HG03378 (cell line): ENCODE measurements around the gene ATXN7L3.
"Not testable (repeated sequence)": the region's sequence is repeated elsewhere in the genome, so short reads cannot be mapped to it uniquely, and the experiment has no call there.

Source experiments
- ATAC-seq: cut with Tn5 transposase; IDR thresholded peaks from one replicate; pipeline ENCODE4 v1.9.1; 2021; ENCODE audit warnings: mild to moderate bottlenecking, moderate library complexity; ENCODE audit not compliant: unreplicated experiment

Gene ATXN7L3

DNA sequence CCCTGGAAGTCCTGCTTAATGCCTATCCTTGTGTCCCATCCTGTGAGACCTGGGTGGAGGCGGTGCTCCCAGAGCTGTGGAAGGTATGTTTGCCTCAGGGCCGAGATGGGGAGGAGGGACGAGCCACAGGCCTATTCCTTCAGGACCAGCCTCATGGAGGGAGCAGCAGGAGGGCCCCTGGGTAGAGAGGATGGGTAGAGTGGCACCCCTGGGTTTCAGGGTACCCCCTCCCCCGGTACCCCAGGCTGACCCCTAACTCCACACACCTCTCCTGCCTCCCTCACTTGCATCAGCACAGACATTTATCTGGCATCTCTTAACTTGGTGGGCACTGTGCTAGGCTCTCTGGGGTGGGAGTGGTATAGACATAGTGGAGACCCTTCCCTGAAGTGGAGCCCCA lies 22.0 kb downstream of the ATXN7L3 start:
- no peak for ATAC-seq

DNA sequence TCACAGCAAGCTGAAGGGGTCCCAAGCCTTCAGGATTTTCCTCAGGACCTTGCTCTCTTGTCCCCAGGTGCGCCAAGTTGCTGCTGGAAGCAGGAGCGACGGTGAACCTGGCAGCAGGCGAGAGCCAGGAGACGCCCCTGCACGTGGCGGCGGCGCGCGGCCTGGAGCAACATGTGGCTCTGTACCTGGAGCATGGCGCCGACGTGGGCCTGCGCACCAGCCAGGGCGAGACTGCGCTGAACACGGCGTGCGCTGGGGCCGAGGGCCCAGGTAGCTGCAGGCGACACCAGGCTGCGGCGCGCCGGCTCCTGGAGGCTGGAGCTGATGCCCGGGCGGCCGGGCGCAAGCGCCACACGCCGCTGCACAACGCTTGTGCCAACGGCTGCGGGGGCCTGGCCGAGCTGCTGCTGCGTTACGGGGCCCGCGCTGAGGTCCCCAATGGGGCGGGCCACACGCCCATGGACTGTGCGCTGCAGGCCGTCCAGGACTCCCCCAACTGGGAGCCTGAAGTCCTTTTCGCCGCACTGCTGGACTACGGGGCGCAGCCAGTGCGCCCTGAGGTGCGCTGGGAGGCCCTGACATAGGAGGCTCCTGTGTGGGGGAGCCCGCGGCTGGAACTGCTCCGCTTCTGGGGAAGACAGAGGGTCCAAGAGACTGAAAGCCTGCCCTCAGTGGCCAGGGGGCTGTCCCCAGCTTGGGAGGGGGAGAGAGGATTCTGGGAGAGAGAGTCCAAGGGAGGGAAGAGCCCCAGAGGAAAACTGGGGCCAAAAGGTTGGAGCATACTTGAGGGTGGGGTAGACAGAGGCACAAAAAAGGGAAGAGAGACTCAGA lies 22.8 kb downstream of the ATXN7L3 start:
- ATAC-seq, result no peak

- ATAC-seq, result no peak
Observed at GRCh38 chr17:44176257-44176656, 23.4 kb downstream of the ATXN7L3 start.

GRCh38 chr17:44174427-44174826 lies 25.3 kb downstream of the ATXN7L3 start:
- no peak for ATAC-seq

GRCh38 chr17:44171931-44172455 lies 27.7 kb downstream of the ATXN7L3 start:
- ATAC-seq, result no peak

DNA sequence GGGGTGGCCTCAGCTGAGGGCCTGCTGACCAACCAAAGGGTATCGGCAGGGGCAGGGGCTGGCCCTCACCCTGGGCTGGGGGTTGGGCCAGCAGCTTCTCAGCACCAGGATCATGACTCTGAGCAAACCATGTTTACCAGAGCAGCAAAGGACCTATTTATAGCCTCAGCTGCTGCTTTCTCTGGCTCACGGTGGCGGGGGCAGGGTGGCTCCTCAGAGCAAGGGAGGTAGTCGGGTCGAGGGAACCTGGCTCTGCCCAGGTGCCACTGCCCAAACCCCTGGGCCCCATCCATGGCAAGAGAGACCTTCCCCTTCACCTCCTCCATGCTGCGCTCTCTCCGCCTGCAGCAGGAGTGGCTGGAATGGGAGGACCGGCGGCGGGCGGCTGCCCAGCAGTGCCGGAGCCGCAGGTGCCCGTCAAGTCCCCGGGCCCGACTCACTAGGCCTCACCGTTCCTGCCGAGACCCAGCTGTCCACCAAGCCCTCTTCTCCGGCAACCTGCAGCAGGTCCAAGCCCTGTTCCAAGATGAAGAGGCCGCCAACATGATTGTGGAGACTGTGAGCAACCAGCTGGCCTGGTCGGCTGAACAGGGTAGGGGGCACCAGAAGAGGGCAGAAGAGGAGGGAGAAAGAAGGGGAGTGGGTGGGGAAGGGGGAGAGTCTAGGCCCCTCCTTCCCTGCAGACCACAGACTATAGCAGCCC lies 29.0 kb downstream of the ATXN7L3 start, which contains the start of gene ASB16:
TSS of gene ASB16 (plus strand) at position 206 of the 703 bp plus-strand sequence. CDS start at position 292, 86 bp downstream.
- ATAC-seq, result no peak

GRCh38 chr17:44170135-44170498 lies 29.6 kb downstream of the ATXN7L3 start:
- no peak for ATAC-seq

- no peak for ATAC-seq
Observed at GRCh38 chr17:44167181-44167861, 32.4 kb downstream of the ATXN7L3 start.

DNA sequence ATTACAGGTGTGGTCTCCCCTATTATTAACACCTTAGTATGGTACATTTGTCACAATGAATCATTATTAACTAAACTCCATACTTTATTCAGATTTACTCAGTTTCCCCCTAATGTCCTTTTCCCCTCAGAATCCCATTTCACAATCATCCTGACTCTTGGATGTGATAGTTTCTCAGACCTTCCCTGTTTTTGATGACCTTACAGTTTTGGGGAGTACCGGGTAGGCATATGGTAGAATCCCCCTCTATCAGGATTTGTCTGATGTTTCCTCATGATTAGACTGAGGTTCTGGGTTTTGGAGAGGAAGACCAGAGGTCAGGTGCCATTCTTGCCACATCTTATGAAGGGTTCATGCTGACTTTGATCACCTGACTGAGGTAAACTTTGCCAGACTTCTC lies 35.2 kb downstream of the ATXN7L3 start:
- ATAC-seq, result no peak

GRCh38 chr17:44159519-44160210 lies 40.0 kb downstream of the ATXN7L3 start:
- no peak for ATAC-seq

- no peak for ATAC-seq
Observed at GRCh38 chr17:44155488-44155887, 44.2 kb downstream of the ATXN7L3 start.

- ATAC-seq, result no peak
Observed at GRCh38 chr17:44152875-44153274, 46.8 kb downstream of the ATXN7L3 start.

DNA sequence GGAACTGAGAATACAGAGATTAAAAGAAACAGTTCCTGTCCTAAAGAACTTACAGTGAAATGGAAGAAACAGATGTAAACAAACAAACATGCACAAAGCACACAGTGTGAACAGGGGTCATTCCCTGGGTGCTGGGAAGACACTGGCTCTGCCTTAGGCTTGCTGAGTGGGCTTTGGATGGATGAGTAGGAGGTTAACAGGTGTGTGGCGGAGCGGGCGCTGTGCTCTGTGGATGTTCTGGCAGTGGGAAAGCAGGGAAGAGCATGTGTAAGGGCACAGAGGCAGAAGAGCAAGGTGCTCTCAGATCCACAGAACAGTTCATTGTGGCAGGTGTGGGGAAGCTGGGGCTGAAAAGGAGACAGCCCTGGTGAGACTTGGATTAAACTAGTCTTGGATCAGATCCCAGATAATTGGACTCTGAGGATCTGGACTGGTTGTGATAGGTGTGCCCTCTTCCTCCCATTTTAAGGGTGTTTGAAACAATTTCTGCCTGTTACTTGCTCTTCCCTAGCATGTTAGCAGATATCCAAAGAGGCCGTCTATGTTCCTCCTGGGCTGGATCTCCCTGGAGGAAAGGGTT lies 49.8 kb downstream of the ATXN7L3 start:
- ATAC-seq, result no peak

DNA sequence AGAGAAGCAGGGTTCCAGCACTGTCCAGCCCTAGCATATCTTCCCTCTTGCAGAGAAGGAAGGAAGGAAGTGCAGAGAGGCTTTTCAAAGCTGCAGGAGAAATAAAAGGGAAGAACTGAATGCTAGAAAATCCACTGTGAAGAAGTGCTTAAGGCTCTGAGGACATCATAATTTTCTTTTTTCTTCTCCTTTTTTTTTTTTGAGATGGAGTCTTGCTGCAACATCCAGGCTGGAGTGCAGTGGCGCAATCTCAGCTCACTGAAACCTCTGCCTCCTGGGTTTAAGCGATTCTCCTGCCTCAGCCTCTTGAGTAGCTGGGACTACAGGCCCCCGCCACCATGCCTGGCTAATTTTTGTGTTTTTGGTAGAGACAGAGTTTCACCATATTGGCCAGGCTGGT lies 50.6 kb downstream of the ATXN7L3 start:
- not testable (repeated sequence) for ATAC-seq

DNA sequence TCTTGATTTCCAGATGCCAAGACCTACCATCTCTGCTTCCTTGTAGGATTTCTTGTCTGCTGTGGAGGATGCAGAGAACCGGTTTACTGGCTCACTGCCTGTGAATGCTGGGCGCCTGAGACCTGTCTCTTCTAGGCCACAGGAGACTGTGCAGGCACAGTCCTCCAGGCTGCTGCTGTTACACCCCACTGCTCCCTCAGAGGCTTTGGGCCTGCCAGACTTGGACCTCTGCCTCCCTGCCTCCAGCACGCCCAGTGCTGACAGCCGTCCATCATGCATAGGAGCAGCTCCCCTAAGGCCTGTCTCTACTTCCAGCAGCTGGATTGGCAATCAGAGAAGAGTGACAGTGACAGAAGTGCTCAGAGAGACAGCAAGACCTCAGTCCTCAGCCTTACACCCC lies 51.9 kb downstream of the ATXN7L3 start:
- no peak for ATAC-seq

GRCh38 chr17:44146375-44147346 lies 53.0 kb downstream of the ATXN7L3 start:
- ATAC-seq, result no peak

GRCh38 chr17:44144966-44145739 lies 54.5 kb downstream of the ATXN7L3 start:
- no peak for ATAC-seq

GRCh38 chr17:44143921-44144320 lies 55.8 kb downstream of the ATXN7L3 start:
- not testable (repeated sequence) for ATAC-seq
